ENCODE data around the gene KLF11.
"Not testable (repeated sequence)": the region's sequence is repeated elsewhere in the genome, so short reads cannot be mapped to it uniquely, and the experiment has no call there.

KLF11 gene

GRCh38 chr2:10009271-10009810, 34.0 kb upstream of the KLF11 start:
- DNase-seq (ENCODE audit: low read depth in 2 of 2, low spot score in 1 of 2): no peak

- no peak for DNase-seq (ENCODE audit: low read depth in 2 of 2, low spot score in 1 of 2)
These were observed 33.3 kb upstream of the KLF11 start for GRCh38 chr2:10009811-10010781.

- DNase-seq (ENCODE audit: low read depth in 2 of 2, low spot score in 1 of 2): not testable (repeated sequence)
These were observed 32.3 kb upstream of the KLF11 start for GRCh38 chr2:10010861-10011605.

- DNase-seq (ENCODE audit: low read depth in 2 of 2, low spot score in 1 of 2): not testable (repeated sequence)
These were observed 31.6 kb upstream of the KLF11 start for GRCh38 chr2:10011606-10012325.

DNA sequence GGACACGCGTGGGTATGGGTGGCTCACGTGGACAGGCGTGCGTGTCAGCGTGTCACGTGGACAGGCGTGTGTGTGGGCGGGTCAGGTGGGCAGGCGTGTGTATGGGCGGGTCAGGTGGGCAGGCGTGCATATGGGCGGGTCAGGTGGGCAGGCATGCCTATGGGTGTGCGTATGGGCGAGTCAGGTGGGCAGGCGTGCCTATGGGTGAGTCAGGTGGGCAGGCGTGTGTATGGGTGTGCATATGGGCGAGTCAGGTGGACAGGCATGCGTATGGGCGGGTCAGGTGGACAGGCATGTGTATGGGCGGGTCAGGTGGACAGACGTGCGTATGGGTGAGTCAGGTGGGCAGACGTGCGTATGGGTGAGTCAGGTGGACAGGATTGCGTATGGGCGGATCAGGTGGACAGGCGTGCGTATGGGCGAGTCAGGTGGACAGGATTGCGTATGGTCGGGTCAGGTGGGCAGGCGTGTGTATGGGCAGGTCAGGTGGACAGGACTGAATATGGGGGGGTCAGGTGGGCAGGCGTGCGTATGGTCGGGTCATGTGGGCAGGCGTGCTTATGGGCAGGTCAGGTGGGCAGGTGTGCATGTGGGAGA, 30.9 kb upstream of the KLF11 start:
- DNase-seq (ENCODE audit: low read depth in 2 of 2, low spot score in 1 of 2): not testable (repeated sequence)

GRCh38 chr2:10012963-10013461, 30.3 kb upstream of the KLF11 start:
- no peak for DNase-seq (ENCODE audit: low read depth in 2 of 2, low spot score in 1 of 2)

DNA sequence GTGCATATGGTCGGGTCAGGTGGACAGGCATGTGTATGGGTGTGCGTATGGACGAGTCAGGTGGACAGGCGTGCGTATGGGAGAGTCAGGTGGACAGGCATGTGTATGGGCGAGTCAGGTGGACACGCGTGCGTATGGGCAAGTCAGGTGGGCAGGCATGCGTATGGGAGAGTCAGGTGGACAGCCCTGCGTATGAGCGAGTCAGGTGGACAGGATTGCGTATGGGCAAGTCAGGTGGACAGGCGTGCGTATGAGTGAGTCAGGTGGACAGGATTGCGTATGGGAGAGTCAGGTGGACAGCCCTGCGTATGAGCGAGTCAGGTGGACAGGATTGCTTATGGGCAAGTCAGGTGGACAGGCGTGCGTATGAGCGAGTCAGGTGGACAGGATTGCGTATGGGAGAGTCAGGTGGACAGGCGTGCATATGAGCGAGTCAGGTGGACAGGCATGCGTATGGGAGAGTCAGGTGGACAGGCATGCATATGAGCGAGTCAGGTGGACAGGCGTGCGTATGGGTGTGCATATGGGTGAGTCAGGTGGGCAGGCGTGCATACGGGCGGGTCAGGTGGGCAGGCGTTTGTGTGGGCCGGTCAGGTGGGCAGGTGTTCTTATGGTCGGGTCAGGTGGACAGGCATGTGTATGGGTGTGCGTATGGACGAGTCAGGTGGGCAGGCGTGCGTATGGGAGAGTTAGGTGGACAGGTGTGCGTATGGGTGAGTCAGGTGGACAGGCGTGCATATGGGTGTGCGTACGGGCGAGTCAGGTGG, 29.5 kb upstream of the KLF11 start:
- not testable (repeated sequence) for DNase-seq (ENCODE audit: low read depth in 2 of 2, low spot score in 1 of 2)

DNA sequence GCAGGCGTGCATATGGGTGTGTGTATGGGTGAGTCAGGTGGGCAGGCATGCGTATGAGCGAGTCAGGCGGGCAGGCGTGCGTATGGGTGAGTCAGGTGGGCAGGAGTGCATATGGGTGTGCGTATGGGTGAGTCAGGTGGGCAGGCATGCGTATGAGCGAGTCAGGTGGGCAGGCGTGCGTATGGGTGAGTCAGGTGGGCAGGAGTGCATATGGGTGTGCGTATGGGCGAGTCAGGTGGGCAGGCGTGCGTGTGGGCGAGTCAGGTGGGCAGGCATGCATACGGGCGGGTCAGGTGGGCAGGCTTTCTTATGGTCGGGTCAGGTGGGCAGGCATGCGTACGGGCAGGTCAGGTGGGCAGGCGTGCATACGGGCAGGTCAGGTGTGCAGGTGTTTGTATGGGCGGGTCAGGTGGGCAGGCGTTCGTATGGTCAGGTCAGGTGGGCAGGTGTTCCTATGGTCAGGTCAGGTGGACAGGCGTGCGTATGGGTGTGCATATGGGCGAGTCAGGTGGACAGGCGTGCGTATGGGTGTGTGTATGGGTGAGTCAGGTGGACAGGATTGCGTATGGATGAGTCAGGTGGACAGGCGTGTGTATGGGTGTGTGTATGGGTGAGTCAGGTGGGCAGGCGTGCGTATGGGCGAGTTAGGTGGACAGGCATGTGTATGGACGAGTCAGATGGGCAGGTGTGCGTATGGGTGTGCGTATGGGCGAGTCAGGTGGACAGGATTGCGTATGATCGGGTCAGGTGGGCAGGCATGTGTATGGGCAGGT, 28.7 kb upstream of the KLF11 start:
- DNase-seq (ENCODE audit: low read depth in 2 of 2, low spot score in 1 of 2): no peak

DNA sequence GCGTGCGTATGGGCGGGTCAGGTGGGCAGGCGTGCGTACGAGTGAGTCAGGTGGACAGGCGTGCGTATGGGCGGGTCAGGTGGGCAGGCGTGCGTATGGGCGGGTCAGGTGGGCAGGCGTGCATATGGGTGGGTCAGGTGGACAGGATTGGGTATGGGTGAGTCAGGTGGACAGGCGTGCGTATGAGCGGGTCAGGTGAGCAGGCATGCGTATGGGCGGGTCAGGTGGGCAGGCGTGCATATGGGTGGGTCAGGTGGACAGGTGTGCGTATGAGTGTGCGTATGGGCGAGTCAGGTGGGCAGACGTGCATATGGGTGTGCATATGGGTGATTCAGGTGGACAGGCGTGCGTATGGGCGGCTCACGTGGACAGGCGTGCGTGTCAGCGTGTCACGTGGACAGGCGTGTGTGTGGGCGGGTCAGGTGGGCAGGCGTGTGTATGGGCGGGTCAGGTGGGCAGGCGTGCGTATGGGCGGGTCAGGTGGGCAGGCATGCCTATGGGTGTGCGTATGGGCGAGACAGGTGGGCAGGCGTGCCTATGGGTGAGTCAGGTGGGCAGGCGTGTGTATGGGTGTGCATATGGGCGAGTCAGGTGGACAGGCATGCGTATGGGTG, 27.9 kb upstream of the KLF11 start:
- not testable (repeated sequence) for DNase-seq (ENCODE audit: low read depth in 2 of 2, low spot score in 1 of 2)

GRCh38 chr2:10016001-10016801, 27.1 kb upstream of the KLF11 start:
- DNase-seq (ENCODE audit: low read depth in 2 of 2, low spot score in 1 of 2): no peak

DNA sequence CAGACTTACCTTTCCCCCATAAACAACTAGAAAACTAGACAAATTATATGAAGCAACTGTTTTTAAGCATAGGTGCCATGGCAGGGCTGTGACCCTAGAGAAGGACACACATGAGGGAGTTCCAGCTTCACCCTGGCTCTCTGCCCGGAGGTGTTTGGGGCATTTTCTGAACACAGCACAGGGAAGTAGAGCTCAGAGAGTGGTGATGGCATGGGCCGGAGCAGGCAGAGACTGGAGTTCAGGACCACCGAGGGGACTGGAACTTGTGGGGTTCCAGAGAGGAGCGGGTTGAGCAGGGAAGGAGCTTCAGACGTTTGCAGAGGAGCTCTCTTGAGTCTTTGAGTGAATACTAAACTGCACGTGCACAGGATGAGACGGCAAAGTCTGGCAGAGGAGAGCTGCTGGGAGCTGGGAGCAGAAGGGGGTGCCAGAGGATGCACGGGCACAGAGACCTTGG, 26.5 kb upstream of the KLF11 start:
- no peak for DNase-seq (ENCODE audit: low read depth in 2 of 2, low spot score in 1 of 2)

- no peak for DNase-seq (ENCODE audit: low read depth in 2 of 2, low spot score in 1 of 2)
These were observed 25.9 kb upstream of the KLF11 start for GRCh38 chr2:10017313-10017941.

- no peak for DNase-seq (ENCODE audit: low read depth in 2 of 2, low spot score in 1 of 2)
These were observed 24.2 kb upstream of the KLF11 start for GRCh38 chr2:10019174-10019573.

DNA sequence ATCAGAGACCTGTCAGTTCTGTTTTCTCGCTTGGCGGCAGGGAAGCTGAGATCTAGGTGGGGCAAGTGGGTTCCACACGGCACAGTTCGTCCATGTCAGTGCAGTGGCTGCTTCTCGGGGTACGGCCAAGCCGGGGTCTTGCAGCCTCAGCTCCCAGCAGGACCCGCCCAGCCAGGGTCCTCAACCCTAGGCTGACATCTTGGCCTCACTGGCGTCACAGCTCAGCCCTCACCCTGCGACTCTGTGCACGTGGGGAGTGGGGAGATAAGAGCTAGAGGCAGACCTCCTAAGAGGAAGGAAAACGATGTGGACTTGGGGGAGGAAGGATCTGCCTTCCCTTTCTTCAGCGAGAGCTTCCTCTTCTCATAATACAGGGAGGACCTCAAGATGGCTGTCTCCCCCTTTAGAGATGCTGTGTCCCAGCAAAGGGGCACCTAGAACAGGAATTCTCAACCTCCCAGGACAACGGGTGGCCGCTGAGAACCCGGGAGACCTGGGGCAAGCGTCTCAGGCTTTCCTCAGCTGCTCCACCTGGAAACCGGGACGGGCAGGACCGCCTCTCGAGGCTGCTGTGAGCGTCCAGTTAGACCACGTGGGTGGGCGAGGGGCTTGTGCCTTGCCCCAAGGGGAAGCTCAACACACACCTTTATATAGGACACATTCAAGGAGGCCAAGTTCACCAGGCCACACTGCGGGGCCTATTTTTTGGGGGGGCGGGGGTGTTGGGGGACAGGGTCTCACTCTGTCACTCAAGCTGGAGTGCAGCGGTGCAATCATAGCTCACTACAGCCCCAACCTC, 23.5 kb upstream of the KLF11 start:
- DNase-seq (ENCODE audit: low read depth in 2 of 2, low spot score in 1 of 2): no peak

DNA sequence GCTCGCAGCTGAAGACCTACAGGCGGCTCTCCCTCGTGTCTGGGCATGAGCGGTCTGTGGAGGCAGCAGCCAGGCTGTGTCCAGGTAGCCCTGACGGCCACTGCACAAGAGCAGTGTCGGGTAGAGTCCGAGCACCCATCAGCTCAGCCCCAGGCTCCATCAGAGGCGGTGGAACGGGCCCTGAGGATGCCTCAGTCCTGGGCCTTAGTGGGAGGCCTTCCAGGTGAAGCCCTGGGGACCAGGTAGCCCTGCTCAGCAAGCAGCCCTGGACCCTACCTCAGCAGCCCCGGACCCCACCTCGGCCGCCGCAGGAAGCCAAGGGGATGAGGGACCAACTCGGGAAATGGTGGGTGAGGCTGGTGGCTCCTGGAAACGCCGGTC, 21.3 kb upstream of the KLF11 start:
- DNase-seq (ENCODE audit: low read depth in 2 of 2, low spot score in 1 of 2): no peak

DNA sequence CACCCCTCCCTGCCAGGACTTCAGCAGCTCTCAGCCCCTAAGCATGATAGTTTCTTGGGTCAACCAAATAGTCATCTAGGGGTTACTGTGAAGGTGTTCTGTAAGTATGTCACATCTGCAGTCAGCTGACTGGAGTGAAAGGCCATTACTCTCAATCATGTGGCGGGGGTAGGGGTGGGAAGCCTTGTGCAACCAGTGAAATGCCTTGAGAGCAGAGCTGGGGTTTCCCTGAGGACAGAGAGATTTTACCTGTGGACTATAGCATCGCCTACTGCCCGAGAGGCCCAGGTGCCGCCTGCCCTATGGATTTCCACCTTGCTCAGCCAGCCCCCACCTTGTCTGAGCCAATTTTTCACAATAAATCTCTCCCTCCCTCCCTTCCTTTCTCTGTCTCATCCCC, 20.9 kb upstream of the KLF11 start:
- DNase-seq (ENCODE audit: low read depth in 2 of 2, low spot score in 1 of 2): no peak

Measured in stimulated activated CD8-positive, alpha-beta memory T cell treated with anti-CD3 and anti-CD28 coated beads, Interleukin-4, amount 100 ng/mL, for 4 hours (primary cell).